ENCODE results near the gene CCDC142. TPM values are rescaled to one million over a fixed set of nuclear protein-coding genes. Genes with fewer than 3 reads are reported as not detected.
A peak's percentile ranks its signal among the peaks of the same experiment; 100 is the strongest.

CCDC142 gene
- total RNA-seq, 1 donor from 2014 or later: 39.9 TPM

DNA sequence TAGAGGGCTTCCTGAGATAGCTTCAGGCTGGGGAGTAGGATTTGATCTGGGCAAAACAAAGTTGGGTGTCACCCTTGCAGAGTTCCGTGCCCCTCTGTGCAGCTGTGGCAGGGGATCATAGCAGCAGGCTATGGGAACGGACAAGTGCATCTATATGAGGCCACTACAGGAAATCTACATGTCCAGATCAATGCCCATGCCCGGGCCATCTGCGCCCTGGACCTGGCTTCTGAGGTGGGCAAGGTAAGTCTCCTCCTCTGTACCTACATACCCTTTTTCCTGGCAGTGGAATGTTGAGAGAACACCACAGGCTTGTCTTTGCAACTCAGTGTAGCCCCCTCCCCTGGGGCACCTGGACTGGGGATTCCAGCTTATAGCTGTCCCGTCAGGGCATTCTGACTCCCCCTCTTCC is 57.8 kb downstream of the CCDC142 start:
- Mint-ChIP-seq H3K4me3 (ENCODE audit: low read depth) (no peak overlapping the region), H3K4me1 (ENCODE audit: low read depth) (peaks cover 7% of the 10 kb centered on the region), H3K36me3 (ENCODE audit: insufficient read depth) (peaks cover 18% of the 10 kb centered on the region), H3K27ac (peak overlapping the region; percentile 45), H3K9me3 (ENCODE audit: low read depth) (no peaks in the 10 kb centered on the region), H3K27me3 (peaks cover 4% of the 10 kb centered on the region)
- no peak for DNase-seq (ENCODE audit: low spot score, unreplicated experiment)
- TF ChIP-seq, protein P1, sequence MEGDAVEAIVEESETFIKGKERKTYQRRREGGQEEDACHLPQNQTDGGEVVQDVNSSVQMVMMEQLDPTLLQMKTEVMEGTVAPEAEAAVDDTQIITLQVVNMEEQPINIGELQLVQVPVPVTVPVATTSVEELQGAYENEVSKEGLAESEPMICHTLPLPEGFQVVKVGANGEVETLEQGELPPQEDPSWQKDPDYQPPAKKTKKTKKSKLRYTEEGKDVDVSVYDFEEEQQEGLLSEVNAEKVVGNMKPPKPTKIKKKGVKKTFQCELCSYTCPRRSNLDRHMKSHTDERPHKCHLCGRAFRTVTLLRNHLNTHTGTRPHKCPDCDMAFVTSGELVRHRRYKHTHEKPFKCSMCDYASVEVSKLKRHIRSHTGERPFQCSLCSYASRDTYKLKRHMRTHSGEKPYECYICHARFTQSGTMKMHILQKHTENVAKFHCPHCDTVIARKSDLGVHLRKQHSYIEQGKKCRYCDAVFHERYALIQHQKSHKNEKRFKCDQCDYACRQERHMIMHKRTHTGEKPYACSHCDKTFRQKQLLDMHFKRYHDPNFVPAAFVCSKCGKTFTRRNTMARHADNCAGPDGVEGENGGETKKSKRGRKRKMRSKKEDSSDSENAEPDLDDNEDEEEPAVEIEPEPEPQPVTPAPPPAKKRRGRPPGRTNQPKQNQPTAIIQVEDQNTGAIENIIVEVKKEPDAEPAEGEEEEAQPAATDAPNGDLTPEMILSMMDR (IDR thresholded peaks at IDR 0.05; ENCODE audit: unreplicated experiment): no peak

DNA sequence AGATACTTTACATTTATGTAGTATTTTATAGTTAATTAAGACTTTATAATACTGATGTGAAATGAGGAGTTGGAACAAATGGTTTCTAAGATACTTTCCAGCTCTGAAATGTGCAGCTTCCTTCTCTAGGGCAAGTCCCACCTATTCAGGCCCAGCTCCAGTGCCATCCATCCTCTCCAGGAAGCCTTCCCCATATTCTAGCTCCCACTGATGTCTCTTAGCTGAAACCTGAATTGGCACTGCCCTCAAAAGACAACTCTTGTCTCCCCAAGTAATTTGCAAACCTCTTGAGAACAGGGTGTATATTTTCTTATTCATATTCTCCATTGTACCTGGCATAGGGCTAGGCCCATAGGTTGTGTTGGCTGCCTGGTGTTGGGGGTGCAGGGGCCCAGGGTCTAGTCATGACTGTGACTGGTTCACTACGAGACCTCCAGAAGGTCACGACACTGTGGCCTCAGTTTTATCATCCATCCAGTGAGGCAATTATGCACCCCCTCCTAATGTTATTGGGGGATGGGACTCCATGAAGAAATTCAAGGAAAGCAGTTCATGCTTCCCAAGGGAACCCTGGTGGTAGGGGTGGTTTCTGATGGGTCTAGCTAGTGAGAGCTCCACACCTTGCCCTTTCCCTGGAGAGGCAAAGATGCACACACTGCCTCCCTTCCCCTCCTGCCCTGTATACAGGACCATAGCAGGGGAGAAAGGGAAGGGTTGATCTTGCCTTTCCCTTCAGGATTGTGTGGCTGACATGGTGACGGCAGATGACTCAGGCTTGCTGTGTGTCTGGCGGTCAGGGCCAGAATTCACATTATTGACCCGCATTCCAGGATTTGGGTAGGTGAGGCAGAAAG is 58.4 kb downstream of the CCDC142 start:
- Mint-ChIP-seq H3K4me3 (ENCODE audit: low read depth) (no peak overlapping the region), H3K36me3 (ENCODE audit: insufficient read depth) (peaks cover 16% of the 10 kb centered on the region), H3K27ac (no peak overlapping the region), H3K9me3 (ENCODE audit: low read depth) (no peaks in the 10 kb centered on the region), H3K27me3 (peaks cover 4% of the 10 kb centered on the region), H3K4me1 (ENCODE audit: low read depth) (peaks cover 7% of the 10 kb centered on the region)
- no peak for DNase-seq (ENCODE audit: low spot score, unreplicated experiment)
- TF ChIP-seq, protein P1 (IDR thresholded peaks at IDR 0.05; ENCODE audit: unreplicated experiment): no peak

Other genes starting within 250 kb of the CCDC142 start
- gene SLC4A5, start 139.6 kb downstream of the CCDC142 start, total RNA-seq: 4.1 and 5.9 TPM in 2 replicates
- gene DCTN1, start 102.7 kb downstream of the CCDC142 start, total RNA-seq: 178 and 195 TPM in 2 replicates
- 11.3 and 13.4 TPM in 2 replicates for gene C2orf81, start 61.4 kb downstream of the CCDC142 start, total RNA-seq
- 28.1 and 30.2 TPM in 2 replicates for gene WDR54, start 61.3 kb downstream of the CCDC142 start, total RNA-seq
- gene RTKN, start 41.1 kb downstream of the CCDC142 start, total RNA-seq: 121 and 129 TPM in 2 replicates
- gene INO80B, start 27.9 kb downstream of the CCDC142 start, total RNA-seq: 46.8 and 51.0 TPM in 2 replicates
- 127 and 140 TPM in 2 replicates for gene WBP1, start 24.6 kb downstream of the CCDC142 start, total RNA-seq
- 67.9 and 71.5 TPM in 2 replicates for gene MOGS, start 17.6 kb downstream of the CCDC142 start, total RNA-seq
- 61.3 and 64.1 TPM in 2 replicates for gene MRPL53, start 10.3 kb downstream of the CCDC142 start, total RNA-seq
- gene TTC31, start 83 bp upstream of the CCDC142 start, total RNA-seq: 32.2 and 34.8 TPM in 2 replicates
- gene LBX2, start 16.6 kb upstream of the CCDC142 start, total RNA-seq: 7.3 and 9.3 TPM in 2 replicates
- gene PCGF1, start 24.7 kb upstream of the CCDC142 start, total RNA-seq: 23.3 and 24.4 TPM in 2 replicates
- gene TLX2, start 31.5 kb upstream of the CCDC142 start, total RNA-seq: 0.33 TPM in 1 of 2 replicates, not detected in the other
- gene DQX1, start 43.2 kb upstream of the CCDC142 start, total RNA-seq: 1.5 and 1.7 TPM in 2 replicates
- 110 and 115 TPM in 2 replicates for gene AUP1, start 46.7 kb upstream of the CCDC142 start, total RNA-seq
- gene HTRA2, start 46.9 kb upstream of the CCDC142 start, total RNA-seq: 35.9 and 41.9 TPM in 2 replicates
- gene LOXL3, start 70.9 kb upstream of the CCDC142 start, total RNA-seq: 23.4 and 24.2 TPM in 2 replicates
- gene DOK1, start 71.7 kb upstream of the CCDC142 start, total RNA-seq: 18.5 and 20.9 TPM in 2 replicates
- 2.5 and 2.6 TPM in 2 replicates for gene M1AP, start 165.3 kb upstream of the CCDC142 start, total RNA-seq
- gene SEMA4F, start 171.2 kb upstream of the CCDC142 start, total RNA-seq: 11.5 and 13.4 TPM in 2 replicates